Stimulated activated CD8-positive, alpha-beta memory T cell treated with anti-CD3 and anti-CD28 coated beads, Interleukin-15, amount 100 ng/mL, for 24 hours (primary cell): ENCODE results near the gene SNX20.

Experiments
- DNase-seq: peaks from one replicate; pipeline ENCODE4 v3.0.0-alpha.2; 2020; ENCODE audit warnings: low read depth

SNX20 gene, protein sequence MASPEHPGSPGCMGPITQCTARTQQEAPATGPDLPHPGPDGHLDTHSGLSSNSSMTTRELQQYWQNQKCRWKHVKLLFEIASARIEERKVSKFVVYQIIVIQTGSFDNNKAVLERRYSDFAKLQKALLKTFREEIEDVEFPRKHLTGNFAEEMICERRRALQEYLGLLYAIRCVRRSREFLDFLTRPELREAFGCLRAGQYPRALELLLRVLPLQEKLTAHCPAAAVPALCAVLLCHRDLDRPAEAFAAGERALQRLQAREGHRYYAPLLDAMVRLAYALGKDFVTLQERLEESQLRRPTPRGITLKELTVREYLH

DNA sequence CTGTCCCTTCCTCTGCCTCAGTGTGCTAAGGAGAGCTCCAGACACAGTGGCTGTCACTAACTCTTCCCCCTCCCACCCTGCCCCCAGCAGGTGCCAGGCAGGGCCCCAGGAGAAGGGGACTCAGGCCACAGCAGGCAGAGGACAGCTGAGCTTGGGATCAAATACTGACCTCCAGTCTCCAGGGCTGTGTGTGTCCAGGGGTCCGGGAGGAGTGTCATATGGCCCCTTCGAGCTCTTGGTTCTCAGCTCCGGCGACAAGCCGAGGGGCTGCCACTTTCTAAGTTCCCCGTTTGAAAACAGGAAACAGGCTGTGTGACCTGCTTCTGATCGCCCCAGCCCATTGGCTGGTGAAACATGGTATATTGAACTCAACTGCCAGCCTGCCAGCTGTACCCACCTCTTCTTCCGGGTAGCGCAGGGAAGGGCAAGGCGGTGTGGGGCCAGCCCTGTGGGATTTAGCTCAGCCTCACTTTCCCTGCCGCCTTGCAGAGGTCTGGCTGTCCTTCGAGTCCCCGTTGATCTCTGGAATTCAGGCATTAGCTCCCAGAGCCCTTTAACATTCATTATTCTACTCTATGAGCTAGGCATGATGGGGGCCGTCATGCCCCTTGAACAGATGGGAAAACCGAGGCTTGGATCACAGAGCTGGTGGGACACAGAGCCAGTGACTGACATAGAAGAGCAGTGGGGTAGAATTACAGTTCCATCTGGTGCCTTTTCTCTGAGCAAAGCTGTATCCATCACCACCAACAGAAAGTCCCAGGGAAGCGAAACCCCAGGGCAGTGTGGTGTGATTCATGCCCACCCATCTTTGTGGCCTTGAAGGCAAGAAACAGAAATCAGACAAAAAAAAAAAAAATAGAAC is at the start of gene SNX20:
Gene SNX20, minus strand, starts transcription at position 292 of the 865 bp plus-strand sequence. CDS start 3,786 bp downstream, outside the sequence.
- DNase-seq = no peak

DNA sequence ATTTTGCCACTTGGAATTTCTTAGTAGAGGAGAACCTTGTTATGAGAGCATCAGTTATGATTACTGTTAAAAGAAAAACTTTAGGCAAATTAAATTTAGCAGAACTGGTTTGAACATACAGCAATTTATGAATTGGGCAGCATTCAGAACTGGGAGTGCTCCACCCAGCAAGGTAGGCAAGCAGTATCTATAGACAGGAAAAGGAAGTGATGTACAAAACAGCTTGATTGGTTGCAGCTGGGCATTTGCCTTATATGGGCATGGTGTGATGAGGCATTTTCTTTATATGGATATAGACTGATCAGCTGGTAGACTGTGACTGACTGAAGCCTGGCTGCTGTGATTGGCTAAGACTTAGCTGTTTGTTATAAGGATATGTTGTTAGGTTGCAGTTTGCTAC is 43.2 kb upstream of the SNX20 start:
- no peak for DNase-seq

DNA sequence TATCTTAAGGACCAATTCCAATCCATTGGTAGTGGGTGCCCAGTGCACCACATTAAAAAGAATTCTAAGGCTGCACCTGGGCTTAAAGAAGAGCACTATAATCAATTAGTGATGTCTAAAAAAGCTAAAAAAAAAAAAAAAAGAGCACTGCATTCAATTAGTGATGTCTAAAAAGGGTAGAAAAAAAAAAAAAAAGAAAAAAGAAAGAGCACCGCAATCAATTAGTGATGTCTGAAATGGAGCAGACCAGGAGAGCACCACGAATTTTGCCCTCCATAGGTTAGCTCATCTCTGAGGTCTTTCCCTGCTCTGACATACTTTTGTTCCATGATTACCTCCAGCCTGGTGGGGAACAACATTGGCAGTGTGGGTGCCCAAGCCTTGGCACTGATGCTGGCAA is 41.8 kb upstream of the SNX20 start:
- no peak for DNase-seq

DNA sequence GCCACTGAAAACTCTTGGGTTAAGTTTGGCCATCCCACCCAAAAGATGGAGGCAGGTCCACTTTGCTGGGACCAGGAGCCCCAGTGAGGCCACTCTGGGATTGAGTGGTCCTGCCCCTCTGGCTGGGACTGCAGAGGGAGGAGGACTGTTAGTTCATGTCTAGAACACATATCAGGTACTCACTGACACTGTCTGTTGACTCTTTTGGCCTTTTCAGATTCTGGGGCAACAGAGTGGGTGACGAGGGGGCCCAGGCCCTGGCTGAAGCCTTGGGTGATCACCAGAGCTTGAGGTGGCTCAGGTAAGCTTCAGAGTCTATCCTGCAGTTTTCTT is 41.3 kb upstream of the SNX20 start:
- no peak for DNase-seq

DNA sequence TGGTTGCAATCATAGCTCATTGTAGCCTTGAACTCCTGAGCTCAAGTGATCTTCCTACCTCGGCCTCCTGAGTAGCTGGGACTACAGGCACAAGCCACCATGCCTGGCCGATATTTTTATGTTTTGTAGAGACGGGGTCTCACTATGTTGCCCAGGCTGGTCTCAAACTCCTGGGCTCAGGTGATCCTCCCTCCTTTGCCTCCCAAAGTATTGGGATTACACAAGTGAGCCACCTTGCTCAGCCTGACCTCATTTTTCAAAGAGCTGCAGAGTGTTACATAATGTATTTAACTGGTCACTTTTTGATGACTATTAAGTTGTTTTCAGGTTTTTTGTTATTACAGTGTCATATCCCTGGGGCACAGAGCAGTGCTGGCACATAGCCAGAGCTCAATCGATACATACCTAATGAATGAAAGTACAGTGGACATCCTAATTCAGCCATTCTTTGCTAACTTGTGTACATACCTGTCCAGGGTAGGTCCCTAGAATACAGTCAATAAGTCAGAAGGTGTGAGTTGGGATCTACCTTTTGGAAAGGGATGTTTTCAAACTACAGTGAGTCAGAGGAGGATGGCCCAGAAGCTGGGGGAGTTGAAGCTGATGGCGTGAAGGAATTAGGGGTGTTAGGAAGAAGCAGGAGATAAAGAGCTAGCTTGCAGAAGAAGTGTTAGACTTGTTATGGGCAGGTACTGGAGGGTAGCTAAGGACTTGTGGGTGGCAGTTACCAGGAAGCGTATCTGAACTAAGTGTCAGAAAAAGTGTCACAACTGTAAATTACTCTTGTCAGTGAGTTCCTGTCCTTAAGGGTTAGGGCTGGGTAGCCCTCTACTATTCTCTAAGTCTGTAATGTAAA is 40.7 kb upstream of the SNX20 start:
- DNase-seq = no peak

DNA sequence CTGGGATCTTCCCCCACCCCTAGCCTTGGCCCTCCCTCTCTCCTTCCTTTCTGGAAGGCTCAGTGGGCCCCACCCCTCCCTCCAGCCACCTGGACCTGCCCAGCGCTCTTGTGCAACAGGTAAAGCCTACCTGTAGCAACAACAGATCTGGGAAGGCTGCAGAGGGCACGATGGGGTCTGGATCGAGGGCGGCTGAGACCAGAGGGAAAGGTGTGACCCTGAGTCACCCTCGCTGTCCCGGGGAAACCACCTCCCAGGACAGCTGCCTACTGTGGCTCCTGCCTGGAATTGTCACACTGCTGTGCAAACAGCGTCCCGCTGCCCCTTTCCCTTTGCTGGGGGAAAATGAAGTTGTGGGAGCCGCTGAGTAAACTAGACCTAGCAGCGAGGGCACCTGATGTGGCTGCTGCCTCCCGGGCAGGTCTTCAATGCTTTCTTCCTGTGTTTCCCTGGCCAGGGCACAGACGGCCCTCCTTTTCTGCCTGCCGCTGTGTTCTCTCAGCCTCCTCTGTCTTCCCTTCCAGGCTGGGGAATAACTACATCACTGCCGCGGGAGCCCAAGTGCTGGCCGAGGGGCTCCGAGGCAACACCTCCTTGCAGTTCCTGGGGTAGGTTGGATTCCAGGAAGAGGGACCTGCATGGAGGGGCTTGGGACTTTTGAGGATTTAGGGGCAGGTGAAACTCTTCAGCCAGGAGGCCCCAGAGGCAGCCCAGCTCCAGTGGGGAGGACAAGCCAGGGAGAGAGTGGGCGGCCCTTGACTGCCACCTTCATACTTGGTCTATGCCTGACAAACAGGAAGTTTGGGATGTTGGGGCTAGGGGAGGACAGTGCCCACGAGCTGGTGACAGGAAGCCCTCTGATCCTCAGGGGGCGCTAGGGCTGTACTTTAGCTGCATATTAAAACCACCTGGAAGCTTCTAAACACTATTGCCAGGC is 38.6 kb upstream of the SNX20 start:
- DNase-seq = no peak

DNA sequence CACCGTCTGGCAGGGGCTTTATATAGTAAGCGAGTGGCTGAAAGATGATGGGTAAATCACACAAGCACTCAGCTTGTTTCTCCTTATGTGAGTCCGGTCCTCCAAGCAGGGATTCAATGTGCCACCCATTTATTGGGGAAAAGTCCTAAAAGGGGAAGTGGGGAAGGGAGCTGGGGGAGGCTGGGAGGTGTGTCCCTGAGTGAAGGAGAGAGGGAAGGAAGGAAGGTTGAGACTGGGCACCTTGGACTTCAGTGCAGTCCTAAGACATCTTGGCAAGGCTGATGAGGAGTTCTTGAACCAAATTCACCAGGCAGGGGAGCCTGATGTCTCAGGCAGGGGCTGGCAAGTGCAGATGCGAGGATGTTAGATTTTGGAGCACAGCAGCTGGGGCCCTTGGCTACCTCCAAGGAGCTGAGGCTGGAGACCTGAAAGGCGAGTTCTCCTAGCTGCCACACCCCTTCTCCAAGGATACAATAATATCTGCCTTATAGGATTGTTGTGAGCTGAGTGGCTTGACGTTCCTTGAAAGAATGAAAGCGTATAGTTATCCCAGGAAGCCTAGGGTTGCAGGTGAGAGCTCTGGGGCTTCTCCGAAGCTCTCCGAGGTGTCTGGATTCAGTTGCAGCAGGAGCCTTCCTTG is 37.8 kb upstream of the SNX20 start:
- no peak for DNase-seq

DNA sequence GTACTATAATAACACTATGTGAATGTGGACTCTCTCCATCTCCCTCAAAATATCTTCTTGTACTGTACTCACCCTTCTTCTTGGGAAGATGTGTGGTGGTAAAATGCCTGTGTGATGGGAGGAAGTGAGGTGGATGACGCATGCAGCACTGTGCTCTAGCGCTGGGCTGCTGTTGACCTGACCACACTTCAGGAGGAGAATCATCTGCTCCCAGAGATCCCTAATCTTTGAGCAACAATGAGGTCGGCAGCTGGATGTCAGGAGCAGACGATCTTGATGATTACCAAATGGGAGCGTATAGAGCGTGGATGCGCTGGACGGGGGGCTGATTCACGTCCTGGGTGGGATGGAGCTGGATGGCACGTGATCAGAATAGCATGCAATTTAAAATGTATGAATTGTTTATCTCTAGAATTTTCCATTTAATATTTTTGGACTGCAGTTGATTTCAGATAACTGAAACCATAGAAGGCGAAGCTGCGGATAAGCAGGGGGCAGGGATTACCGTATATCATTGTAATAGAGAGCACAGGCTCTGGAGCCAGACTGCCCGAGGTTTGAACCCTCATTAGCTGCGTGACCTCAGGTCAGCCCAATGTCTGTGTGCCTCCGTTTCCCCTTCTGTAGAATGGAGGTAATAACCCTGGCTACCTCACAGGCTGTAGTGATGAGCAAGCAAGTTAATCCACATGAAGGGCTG is 37.1 kb upstream of the SNX20 start:
- no peak for DNase-seq

DNA sequence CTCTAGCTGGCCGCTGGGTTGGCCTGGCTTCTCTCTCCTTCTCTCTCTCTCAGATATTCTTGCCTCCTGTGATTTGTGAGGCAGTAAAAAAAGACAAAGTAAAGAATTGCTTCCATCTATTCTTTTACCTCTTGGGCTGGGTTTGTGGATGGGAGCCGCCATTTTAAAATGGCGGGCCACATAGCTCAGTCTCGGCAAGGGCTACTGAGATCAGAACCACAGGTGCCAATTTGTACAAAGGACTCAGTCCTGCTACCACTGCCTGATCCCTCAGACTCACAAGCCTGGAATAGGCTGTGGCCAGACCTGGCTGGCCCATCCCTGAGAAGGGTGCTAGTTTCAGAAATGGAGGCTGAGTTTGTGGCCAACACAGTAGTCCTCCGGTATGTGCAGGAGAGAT is 36.4 kb upstream of the SNX20 start:
- no peak for DNase-seq

DNA sequence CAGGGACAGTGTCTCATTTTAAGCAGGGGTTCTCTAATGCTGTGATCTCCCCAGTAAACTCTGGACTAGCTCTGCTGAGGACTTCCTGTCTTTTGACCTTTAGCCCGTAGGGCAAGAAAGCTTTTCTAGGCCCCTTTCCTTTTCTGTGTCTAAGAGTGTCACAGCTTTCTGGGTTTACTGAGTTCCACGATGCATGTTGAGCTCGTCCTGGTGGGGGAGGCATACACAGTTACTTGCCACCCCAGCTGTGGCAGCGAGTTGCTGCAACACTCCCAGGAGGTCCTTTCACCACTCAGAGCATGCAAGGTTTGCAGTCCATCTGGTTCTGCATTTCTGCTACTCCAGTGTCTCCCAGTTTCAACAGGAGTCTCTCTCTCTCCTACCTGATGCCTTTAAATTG is 36.0 kb upstream of the SNX20 start:
- no peak for DNase-seq

DNA sequence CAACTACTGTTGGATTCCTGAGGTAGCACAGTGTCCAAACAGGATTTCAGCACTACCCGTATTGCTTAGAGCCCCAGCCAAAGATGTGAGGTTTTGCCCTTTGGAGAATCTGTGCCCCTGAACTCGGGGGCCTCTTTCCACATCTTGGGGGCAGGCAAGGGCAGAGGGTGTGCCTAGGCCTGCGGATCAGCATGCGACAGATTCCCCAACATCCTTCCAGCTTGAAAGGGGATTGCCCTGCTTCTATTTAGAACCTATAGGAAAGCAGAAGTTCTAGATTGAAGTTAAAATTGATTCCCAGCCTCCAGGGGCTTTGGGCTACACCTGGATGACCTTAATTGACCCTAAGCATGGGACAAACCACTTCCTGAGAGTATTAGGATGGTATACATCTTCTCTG is 31.8 kb upstream of the SNX20 start:
- DNase-seq = no peak

DNA sequence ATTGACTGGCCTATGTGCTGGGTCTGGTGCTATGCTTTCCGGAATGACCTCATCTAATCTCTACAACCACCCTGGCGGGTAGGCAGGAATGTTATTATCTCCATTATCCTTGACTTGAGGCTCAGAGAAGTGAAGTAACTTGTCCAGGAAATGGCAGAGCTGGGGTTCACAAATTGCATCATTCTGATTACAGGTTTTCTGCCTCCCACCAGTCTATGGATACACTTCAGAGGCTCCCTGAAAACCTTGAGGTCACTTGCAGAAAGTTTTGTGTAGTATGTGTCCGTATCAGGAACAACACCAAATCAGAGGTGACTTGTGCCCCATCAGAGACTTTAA is 31.4 kb upstream of the SNX20 start:
- DNase-seq = no peak

DNA sequence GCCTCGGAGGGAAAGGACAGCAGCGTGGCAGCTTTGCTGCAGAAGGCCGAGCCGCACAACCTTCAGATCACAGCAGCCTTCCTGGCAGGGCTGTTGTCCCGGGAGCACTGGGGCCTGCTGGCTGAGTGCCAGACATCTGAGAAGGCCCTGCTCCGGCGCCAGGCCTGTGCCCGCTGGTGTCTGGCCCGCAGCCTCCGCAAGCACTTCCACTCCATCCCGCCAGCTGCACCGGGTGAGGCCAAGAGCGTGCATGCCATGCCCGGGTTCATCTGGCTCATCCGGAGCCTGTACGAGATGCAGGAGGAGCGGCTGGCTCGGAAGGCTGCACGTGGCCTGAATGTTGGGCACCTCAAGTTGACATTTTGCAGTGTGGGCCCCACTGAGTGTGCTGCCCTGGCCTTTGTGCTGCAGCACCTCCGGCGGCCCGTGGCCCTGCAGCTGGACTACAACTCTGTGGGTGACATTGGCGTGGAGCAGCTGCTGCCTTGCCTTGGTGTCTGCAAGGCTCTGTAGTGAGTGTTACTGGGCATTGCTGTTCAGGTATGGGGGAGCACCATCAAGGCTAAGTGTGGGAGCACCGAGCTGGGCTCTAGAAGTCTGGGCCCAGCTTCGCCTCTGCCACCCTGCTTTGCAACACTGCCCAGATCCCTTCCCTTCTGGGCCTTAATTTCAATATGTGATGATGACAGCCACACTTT is 30.9 kb upstream of the SNX20 start:
- no peak for DNase-seq

DNA sequence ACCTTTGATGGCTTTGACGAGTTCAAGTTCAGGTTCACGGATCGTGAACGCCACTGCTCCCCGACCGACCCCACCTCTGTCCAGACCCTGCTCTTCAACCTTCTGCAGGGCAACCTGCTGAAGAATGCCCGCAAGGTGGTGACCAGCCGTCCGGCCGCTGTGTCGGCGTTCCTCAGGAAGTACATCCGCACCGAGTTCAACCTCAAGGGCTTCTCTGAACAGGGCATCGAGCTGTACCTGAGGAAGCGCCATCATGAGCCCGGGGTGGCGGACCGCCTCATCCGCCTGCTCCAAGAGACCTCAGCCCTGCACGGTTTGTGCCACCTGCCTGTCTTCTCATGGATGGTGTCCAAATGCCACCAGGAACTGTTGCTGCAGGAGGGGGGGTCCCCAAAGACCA is 29.9 kb upstream of the SNX20 start:
- DNase-seq = no peak

DNA sequence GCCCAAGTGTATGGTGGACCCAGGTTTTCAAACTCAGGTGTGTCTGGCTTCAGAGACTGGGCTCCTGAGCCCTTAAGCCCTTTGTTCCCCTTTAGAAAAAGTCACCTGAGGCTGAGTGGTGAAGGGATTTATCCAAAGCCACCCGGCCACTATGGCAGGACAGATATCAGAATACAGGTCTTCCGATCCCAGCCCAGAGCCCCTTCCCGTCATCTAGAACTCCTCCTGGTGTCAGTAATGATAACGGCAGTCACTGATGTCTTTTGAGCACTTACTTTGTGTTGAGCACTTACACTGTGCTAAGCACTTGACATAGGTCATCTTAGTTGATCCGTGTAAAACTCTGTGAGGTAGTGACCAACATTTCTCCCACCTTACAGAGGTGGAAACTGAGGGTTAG is 28.9 kb upstream of the SNX20 start:
- DNase-seq = no peak

DNA sequence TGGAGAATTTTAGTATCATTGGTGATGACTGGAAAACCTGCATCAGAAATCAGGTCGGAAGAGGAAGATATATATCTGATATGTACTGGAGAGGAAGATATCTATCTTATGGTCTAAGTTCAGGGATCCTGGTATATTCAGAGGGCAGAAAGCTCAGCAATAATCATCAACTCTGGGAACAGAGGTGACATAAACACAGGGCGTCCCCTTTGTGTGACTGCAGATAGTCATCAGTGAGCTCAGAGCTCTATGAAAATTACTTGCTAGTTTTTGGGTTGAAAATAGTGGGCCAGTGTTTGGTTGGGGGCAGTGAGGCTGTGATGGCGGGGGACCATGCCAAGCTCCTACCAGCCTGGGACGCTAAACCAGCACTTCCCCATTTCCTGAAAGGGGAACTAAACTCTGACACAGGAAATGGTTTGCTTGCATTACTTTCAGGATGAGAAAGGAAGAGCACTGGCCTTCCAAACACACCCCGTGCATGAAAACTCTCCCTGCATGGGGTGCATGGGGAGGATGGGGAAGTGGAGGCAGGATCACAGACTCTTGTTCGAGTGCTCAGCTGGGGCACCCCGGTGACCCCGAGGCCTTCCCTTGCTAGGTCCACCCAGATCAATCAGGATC is 28.1 kb upstream of the SNX20 start:
- DNase-seq = no peak

DNA sequence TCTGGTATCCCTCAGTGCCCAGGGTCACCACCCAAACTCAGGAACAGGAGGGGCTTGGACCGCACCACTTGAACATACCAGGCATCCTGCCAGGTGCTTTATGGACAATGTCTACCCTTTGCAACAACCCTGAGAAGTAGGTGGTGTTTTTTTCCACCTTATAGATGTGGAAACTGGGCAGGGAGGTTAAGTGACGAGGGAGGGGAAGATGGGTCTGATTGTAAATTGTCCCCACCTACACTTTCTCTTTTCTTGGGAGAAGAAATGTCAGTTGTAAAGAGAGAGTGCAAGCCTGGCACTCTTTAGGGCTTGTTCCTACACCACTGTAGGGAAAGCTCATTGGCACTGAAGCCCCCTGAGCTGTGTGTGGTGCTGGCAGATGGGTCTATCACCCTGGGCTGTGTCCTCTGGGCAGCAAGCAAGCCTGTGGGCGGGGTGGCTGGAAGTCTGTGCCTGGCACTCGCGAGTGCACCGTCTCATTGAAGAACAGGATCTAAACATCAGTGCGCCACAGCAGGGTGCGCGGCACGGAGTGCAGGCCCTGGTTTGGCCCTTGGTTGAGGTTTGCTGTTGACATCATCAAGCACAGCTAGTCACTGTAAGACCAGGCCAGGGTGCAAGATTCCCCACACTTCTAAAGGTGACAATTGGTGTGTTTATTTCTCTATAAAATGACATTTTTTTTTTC is 27.4 kb upstream of the SNX20 start:
- DNase-seq = no peak

DNA sequence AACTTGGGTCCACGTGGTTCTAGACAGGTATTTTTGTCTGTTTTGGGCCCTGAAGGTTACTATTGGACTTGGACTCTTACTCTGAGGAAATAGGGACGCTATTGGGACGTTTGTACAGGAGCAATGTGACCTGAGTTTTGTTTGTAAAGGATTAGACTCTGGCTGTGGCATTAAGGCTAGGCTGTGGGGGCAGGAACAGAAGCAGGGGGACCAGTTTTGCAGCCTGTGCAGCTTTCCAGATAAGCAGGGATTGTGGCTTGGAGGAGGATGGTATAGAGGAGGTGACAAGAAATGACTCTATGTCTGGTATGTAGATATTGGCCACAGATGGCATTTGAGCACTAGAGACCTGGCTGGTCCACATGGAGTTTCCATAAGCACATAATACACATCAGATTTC is 25.1 kb upstream of the SNX20 start:
- no peak for DNase-seq
